Renal cortex interstitium (tissue), 11 donors: ENCODE results near the gene SLC10A1. TPM values are rescaled to one million over a fixed set of nuclear protein-coding genes. Genes with fewer than 3 reads are reported as not detected.

ENCODE experiments used
- DNase-seq, 11 donors: peaks; one replicate each; pipeline ENCODE4 v3.0.0-alpha.2; 2013; ENCODE audit warnings: low read depth in 9 of 11, low spot score in 4 of 11; ENCODE audit errors: extremely low read depth in 1 of 11
- polyA plus RNA-seq, 3 donors: library from polyadenylated mRNA; unstranded; fragments of 120-200 nt; gene quantifications; one replicate each; pipeline ENCODE4 v1.2.1, GENCODE V29; 2013; ENCODE audit not compliant: insufficient read length in 3 of 3

SLC10A1 gene
- polyA plus RNA-seq, 3 donors: 0.04 to 0.26 TPM; not detected in 1

- DNase-seq: no peak
These were observed 14.8 kb upstream of the SLC10A1 start for GRCh38 chr14:69811868-69812252.

- DNase-seq: no peak
These were observed 14.3 kb upstream of the SLC10A1 start for GRCh38 chr14:69811227-69811867.

- DNase-seq: no peak
These were observed 12.1 kb upstream of the SLC10A1 start for GRCh38 chr14:69808919-69809808.

- no peak for DNase-seq
These were observed 10.2 kb upstream of the SLC10A1 start for GRCh38 chr14:69807192-69807591.

- DNase-seq: no peak
These were observed 7.9 kb upstream of the SLC10A1 start for GRCh38 chr14:69804902-69805301.

- DNase-seq: no peak
These were observed 6.7 kb upstream of the SLC10A1 start for GRCh38 chr14:69803753-69804152.

GRCh38 chr14:69798339-69798735 lies 1.3 kb upstream of the SLC10A1 start:
- no peak for DNase-seq

- DNase-seq: no peak
These were observed 715 bp upstream of the SLC10A1 start for GRCh38 chr14:69797573-69798338.

GRCh38 chr14:69795691-69796090 lies 1.4 kb downstream of the SLC10A1 start:
- DNase-seq: no peak

- no peak for DNase-seq
These were observed 2.2 kb downstream of the SLC10A1 start for GRCh38 chr14:69794791-69795190.

GRCh38 chr14:69792887-69793421 lies 4.1 kb downstream of the SLC10A1 start:
- no peak for DNase-seq

- no peak for DNase-seq
These were observed 7.9 kb downstream of the SLC10A1 start for GRCh38 chr14:69789118-69789640.

GRCh38 chr14:69786603-69787002 lies 10.4 kb downstream of the SLC10A1 start:
- DNase-seq: no peak

- no peak for DNase-seq
These were observed 12.1 kb downstream of the SLC10A1 start for GRCh38 chr14:69784942-69785341.

GRCh38 chr14:69780952-69781351 lies 16.1 kb downstream of the SLC10A1 start:
- no peak for DNase-seq

GRCh38 chr14:69780092-69780491 lies 16.9 kb downstream of the SLC10A1 start:
- no peak for DNase-seq

GRCh38 chr14:69779088-69779487 lies 18.0 kb downstream of the SLC10A1 start:
- DNase-seq: no peak

GRCh38 chr14:69776875-69777453 lies 20.1 kb downstream of the SLC10A1 start:
- DNase-seq: no peak

- no peak for DNase-seq
These were observed 22.0 kb downstream of the SLC10A1 start for GRCh38 chr14:69775012-69775411.
